CD4-positive, alpha-beta T cell treated with Interleukin-17A for 4 hours (primary cell): ENCODE data around the gene ZBTB4.

Experiments
- DNase-seq: peaks from one replicate; pipeline ENCODE4 v3.0.0-alpha.2; 2020; ENCODE audit warnings: mixed read lengths

The ZBTB4 gene

GRCh38 chr17:7438656-7439460 is 40.6 kb downstream of the ZBTB4 start:
- no peak for DNase-seq

DNA sequence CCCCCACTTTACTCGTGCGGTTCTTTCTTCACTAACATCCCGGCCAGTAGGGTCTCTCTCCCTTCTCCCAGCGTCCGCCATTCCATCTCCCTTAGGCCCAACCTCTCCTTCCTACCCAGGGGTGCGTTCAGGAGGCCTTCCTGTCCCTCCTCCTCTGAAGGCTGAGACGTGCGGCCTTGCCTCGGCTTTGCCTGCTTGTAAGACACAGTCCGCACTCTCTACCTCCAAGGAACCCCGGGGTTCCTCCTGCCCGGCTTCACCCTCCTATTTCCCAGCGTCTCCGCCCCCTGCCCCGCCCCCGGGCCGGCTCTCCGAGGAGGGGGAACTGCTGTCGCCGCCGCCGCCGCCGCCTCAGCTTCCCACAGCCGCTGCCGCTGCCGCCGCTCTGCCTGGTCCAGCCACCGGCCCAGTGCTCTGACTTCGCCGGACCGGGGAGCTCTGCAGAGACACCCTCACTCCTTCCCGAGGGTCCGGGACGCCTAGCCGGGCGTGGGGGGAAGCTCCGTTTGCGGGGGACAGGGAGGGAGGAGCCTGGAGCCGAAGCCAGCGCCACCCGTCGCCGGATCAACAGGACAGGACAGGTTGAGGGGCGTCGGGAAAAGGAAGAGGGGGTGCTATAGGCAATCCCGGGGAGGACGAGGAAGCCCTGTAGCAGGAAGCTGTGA is 41.3 kb downstream of the ZBTB4 start:
- peak; percentile 85 for DNase-seq

GRCh38 chr17:7437369-7437863 is 42.0 kb downstream of the ZBTB4 start:
- DNase-seq, result no peak

DNA sequence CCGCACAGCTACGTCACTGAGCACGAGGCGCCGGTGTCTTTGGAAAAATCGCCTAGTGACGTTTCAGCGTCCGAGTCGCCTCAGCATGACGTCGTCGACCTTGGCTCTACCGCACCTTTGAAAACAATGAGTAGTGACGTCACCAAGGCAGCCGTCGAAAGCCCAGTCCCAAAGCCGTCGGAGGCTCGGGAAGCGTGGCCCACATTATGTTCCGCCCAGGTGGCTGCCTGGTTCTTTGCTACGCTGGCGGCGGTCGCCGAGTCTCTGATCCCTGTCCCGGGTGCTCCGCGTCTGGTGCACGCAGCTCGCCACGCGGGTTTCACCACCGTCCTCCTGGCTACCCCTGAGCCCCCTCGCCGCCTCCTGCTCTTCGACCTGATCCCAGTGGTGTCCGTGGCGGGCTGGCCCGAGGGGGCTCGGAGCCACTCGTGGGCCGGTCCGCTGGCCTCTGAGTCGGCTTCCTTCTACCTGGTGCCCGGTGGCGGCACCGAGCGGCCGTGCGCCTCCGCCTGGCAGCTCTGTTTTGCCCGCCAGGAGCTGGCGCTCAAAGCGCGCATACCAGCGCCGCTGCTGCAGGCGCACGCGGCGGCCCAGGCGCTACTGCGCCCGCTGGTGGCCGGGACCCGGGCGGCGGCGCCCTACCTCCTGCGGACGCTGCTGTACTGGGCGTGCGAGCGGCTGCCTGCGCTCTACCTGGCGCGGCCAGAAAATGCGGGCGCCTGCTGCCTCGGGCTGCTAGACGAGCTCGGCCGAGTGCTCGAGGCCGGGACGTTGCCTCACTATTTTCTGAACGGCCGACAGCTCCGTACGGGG is 42.7 kb downstream of the ZBTB4 start:
- peak; percentile 85 for DNase-seq

DNA sequence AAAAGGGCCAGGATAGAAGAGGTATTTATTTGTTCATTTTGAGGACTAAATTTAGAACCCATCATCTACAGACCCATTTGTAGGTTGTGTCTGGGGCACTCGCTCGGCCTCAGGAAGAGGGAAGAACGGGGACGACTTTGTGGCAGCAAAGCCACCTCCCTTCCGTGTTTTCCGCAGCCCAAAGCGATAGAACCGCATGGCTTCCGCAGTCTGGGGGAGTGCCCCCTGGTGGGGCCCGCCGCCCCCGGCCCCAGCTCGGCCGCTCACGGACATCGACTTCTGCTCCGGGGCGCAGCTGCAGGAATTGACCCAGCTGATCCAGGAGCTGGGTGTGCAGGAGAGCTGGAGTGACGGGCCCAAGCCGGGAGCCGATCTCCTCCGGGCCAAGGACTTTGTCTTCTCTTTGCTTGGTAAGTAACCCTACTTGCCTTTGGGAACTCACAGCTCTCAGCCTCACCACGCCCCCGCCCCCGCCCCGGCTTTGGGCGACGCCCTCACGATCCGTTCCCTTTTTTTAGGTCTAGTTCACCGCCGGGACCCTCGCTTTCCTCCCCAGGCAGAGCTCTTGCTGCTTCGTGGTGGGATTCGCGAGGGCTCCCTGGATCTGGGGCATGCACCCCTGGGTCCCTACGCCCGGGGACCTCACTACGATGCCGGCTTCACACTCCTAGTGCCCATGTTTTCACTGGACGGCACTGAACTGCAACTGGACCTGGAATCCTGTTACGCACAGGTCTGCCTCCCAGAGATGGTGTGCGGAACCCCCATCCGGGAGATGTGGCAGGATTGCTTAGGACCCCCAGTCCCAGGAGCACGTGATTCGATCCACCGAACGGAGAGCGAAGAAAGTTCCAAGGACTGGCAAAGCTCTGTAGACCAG is 43.5 kb downstream of the ZBTB4 start:
- DNase-seq, result peak; percentile 72

- no peak for DNase-seq
Observed at GRCh38 chr17:7432296-7432695, 47.1 kb downstream of the ZBTB4 start.

DNA sequence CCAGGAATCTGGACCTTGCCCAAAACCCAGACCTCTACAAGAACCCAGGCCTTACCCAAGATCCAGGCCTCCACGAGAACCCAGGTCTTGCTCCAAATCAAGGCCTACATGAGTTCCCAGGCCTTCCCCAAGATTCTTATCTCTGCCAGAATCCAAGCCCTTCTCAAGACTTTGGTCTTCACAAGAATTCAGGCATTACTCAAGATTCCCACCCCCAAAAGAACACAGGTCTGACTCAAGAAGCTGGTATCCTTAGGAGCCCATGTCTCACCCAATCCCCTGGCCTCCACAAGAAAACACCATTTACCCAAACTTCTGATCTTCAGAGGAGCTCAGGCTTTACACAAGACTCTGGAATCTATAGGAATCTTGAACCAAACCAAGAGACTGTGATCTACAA is 48.2 kb downstream of the ZBTB4 start:
- DNase-seq, result no peak

DNA sequence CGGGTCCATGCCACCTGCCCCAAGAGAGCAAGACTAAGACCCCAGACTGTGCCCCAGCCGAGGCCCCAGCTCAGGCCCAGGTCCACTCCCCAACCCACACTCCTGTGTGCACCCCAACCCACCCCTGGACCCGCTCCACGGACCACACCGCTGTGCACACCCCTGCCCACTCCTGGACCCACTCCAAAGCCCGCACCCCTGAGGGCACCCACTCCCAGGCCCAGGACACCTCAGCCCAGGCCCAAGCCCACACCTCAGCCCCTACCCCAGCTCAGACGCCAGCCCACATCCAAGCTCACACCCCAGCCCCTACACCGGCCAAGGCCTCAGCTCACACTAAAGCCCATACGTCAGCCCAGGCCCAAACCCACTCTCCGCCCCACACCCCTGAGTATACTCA is 49.7 kb downstream of the ZBTB4 start:
- DNase-seq, result no peak

- DNase-seq, result no peak
Observed at GRCh38 chr17:7428557-7428956, 50.9 kb downstream of the ZBTB4 start, which contains the start of gene SPEM3. Gene SPEM3 (plus strand): TSS chr17:7428857. CDS start chr17:7428903, 46 bp downstream.

- DNase-seq, result no peak
Observed at GRCh38 chr17:7427549-7427948, 51.9 kb downstream of the ZBTB4 start.

DNA sequence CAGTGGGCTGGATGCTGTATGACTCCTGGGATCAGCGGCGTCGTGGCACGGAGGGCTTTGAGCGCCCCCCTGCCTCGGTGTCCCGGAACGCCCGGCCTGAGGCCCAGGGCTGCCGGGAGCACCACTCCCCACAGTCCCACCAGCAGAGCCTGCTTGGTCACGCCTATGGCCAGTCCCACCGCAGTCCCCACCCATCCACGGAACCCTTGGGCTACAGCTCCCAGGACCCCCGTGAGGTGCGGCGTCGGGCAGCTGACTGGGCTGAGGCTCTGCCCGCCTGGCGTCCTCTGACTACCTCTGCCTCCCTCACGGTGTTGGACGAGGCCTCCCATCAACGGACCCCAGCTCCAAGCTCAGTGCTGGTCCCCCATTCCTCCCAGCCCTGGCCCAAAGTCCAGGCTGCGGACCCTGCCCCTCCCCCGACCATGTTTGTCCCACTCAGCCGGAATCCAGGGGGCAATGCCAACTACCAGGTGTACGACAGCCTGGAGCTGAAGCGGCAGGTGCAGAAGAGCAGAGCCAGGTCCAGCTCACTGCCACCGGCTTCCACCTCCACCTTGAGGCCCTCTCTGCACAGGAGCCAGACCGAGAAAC is 52.4 kb downstream of the ZBTB4 start:
- DNase-seq, result no peak

DNA sequence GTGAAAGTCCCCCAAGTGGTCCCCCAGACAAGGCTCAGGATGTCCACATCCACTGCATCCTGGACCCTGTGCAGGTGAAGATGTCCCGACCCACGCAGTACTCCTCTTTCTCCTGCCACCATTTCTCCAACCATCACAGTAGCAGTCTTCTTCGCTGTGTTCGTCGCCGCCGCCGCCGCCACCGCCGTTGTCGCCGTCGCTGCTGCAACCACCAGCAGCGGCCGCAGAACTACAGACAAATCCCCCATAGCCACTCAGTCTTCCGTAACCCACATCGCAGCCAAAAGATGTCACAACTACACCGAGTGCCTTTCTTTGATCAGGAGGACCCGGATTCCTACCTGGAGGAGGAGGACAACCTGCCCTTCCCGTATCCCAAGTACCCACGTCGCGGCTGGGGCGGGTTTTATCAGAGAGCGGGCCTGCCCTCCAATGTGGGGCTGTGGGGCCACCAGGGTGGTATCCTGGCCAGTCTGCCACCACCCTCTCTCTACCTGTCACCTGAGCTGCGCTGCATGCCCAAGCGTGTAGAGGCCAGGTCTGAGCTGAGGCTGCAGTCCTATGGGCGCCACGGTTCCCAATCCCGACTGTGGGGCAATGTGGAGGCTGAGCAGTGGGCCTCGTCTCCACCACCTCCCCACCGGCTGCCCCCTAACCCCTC is 53.1 kb downstream of the ZBTB4 start:
- DNase-seq, result no peak

DNA sequence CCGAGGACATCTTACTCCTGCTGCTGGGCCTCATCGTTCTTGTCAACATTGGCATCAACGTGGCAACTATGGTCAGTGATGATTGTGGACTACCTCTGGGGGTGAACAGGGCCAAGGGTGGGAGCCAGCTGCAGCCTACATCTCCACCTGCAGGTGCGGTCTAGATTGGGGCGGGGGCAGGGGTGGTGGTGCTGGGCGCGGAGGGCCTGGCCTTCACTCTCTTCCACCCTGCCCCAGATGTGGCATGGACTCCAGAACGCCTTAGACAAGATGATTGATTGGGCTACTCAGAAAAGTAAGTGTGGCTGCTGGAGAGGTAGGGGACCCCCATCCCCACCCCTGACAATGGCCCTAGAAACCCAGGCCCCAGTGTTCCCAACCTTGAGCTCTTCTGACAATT is 53.7 kb downstream of the ZBTB4 start:
- DNase-seq, result no peak

GRCh38 chr17:7425316-7425715 is 54.1 kb downstream of the ZBTB4 start, which contains the start of gene SPEM2:
Gene SPEM2 (plus strand): TSS chr17:7425616. CDS start chr17:7425689, 73 bp downstream.
- no peak for DNase-seq

DNA sequence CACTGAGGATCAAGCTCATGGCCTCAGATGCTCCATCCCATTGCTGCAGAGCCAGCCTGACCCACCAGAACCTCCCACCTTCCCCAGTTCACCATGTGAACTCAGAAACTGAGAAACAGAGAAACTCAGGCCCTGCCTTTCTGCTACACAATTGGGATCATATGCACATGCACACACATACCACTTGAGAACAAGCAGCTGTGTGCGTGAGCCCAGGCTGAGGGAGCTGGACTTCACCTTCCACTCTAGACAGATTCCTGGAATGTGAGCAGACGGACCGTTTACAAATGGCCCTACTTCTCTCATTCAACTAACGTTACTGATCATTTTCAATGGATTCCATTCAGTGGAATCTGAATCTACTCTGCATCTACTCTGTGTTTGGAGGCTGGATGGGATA is 55.8 kb downstream of the ZBTB4 start:
- no peak for DNase-seq

DNA sequence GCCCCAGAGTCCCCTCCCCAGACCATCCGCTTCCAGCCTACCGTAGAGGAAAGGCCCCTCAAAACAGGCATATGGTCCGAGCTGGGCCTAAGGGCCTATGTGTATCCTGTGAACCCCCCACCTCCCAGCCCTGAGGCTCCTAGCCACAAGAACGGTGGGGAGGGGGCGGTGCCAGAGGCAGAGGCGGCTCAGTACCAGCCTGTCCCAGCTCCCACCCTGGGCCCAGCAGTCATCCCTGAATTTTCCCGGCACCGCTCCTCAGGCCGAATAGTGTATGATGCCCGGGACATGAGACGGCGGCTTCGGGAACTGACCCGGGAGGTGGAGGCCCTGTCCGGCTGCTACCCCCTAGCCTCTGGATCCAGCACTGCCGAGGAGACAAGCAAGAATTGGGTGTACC is 58.2 kb downstream of the ZBTB4 start:
- no peak for DNase-seq

DNA sequence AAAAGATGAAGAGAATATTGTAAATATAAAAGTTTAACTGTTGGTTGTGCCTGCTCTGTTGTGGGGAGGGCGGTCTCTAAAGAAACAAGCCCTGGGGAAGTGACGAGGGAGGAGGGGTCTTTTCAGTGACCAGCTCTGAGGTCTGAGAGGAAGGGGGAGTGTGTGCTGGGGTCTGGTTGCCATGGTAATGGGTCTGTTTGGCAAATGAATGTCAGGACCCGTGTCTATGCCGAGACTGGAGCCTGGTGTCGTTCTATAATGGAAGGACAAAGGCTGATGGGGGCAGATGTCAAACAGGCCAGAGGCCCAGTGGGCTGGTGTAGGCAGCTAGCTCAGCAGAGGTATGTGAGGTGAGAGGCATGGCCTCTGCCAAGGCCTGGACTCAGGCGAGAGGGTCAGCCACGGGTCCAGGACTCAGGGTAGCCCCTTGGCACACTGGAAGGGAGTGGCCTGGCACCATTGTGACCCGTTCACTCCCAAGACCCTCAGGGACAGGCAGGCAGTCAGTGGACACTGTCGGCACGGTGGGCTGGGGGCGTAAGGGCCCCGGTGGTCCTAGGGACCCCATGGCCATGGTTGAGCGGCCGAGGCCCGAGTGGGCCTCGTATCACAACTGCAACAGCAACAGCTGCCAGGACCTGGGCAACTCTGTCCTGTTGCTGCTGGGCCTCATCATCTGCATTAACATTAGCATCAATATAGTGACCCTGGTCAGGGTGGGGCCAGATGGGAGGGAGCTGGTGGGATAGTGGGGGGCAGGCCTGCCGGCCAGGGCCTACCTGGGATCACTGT is 59.4 kb downstream of the ZBTB4 start, which contains the start of gene SPEM1:
Gene SPEM1, plus strand, starts transcription at position 506 of the 792 bp plus-strand sequence. Its CDS starts 61 bp downstream, at position 567.
- no peak for DNase-seq

- no peak for DNase-seq
Observed at GRCh38 chr17:7418472-7419152, 60.8 kb downstream of the ZBTB4 start.

DNA sequence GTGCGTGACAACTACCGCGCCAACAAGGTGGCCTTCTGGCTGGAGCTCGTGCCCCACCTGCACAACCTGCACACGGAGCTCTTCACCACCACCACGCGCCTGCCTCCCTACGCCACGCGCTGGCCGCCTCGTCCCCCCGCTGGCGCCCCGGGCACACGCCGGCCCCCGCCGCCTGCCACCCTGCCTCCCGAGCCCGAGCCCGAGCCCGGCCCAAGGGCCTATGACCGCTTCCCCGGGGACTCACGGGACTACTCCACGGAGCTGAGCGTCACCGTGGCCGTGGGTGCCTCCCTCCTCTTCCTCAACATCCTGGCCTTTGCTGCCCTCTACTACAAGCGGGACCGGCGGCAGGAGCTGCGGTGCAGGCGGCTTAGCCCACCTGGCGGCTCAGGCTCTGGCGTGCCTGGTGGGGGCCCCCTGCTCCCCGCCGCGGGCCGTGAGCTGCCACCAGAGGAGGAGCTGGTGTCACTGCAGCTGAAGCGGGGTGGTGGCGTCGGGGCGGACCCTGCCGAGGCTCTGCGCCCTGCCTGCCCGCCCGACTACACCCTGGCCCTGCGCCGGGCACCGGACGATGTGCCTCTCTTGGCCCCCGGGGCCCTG is 62.3 kb downstream of the ZBTB4 start:
- DNase-seq, result no peak
